Stimulated activated CD4-positive, alpha-beta T cell treated with anti-CD3 and anti-CD28 coated beads, Interleukin-2, amount 100 ng/mL, for 4 hours (primary cell): ENCODE measurements around the gene CARD19.

Source experiments
- DNase-seq: peaks from one replicate; pipeline ENCODE4 v3.0.0-alpha.2; 2020; ENCODE audit warnings: low read depth

CARD19 gene

GRCh38 chr9:93161786-93162562 lies 66.0 kb downstream of the CARD19 start:
- DNase-seq: no peak
